DMS 273 (cell line): ENCODE results near the gene ARHGAP29.
A peak's percentile ranks its signal among the peaks of the same experiment; 100 is the strongest.

Experiments used
- DNase-seq: peaks from one replicate; lab custom pipeline; 2025; ENCODE audit not compliant: unreplicated experiment; lab: John Stamatoyannopoulos, UW

The ARHGAP29 gene, protein sequence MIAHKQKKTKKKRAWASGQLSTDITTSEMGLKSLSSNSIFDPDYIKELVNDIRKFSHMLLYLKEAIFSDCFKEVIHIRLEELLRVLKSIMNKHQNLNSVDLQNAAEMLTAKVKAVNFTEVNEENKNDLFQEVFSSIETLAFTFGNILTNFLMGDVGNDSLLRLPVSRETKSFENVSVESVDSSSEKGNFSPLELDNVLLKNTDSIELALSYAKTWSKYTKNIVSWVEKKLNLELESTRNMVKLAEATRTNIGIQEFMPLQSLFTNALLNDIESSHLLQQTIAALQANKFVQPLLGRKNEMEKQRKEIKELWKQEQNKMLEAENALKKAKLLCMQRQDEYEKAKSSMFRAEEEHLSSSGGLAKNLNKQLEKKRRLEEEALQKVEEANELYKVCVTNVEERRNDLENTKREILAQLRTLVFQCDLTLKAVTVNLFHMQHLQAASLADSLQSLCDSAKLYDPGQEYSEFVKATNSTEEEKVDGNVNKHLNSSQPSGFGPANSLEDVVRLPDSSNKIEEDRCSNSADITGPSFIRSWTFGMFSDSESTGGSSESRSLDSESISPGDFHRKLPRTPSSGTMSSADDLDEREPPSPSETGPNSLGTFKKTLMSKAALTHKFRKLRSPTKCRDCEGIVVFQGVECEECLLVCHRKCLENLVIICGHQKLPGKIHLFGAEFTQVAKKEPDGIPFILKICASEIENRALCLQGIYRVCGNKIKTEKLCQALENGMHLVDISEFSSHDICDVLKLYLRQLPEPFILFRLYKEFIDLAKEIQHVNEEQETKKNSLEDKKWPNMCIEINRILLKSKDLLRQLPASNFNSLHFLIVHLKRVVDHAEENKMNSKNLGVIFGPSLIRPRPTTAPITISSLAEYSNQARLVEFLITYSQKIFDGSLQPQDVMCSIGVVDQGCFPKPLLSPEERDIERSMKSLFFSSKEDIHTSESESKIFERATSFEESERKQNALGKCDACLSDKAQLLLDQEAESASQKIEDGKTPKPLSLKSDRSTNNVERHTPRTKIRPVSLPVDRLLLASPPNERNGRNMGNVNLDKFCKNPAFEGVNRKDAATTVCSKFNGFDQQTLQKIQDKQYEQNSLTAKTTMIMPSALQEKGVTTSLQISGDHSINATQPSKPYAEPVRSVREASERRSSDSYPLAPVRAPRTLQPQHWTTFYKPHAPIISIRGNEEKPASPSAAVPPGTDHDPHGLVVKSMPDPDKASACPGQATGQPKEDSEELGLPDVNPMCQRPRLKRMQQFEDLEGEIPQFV

DNA sequence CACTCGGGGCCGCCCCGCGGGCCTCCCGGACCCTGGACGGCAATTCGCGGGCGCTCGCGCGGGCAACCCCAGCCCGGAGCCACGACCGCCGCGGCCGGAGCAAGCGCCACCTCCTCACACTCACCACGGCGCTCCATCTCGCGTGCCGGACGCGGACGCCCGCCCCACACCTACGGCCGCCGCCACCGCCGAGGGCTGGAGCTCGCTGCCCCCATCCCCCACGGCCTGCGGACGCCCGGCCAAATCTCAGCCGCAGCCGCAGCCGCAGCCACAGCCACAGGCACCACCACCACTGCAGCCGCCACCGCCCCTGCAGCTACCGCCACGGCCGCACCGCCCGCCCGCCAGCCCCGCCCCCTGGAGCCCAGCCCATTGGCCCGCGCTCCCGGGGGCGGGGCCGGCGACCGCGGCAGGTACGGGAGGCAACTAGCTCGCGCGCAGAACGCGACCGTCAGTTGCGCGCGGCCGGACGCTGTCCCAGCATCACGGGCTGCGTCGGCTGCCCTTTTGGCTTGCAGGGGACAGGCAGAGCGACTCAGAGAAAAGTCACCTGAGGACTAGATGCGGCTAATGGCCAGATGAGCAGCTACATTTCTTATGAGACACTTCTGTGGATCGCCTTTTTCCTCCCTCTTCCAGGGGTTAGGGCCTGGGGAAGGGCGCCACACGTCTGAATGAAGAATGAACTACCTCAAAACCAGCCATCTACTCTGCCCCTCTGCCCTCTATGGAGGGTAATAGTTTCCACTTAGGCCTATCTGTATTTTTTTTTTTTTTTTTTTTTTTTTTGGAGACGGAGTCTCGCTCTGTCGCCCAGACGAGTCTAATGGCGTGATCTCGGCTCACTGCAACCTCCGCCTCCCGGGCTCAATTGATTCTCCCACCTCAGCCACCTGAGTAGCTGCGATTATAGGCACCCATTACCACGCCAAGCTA, at the start of gene ARHGAP29:
TSS of gene ARHGAP29 (minus strand) at position 294 of the 936 bp plus-strand sequence. CDS start 5,973 bp downstream, outside the sequence.
- peak; percentile 91 for DNase-seq

GRCh38 chr1:94286864-94287437, 49.6 kb upstream of the ARHGAP29 start:
- no peak for DNase-seq

- DNase-seq, result no peak
Measured at GRCh38 chr1:94285031-94285654, 47.8 kb upstream of the ARHGAP29 start.

DNA sequence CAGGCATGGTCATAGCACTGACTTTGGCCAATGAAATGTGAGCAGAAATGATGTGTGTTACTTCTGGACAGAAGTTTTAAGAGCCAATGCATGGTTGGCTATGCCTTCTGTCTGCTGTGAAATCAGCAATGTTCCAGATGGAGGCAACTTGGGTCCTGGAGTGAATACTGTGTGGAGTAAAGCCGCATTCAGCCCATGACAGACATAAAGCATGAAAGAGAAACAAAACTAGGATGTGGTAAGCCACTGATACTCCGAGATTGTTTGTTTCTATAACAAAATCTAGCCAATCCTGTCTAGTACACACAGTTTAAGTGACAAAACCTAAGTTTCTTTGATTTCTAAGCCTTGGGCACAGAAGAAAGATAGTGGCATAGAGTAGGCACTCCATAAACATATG, 47.1 kb upstream of the ARHGAP29 start:
- DNase-seq, result peak; percentile 13

- no peak for DNase-seq
Measured at GRCh38 chr1:94283462-94283861, 46.1 kb upstream of the ARHGAP29 start.

DNA sequence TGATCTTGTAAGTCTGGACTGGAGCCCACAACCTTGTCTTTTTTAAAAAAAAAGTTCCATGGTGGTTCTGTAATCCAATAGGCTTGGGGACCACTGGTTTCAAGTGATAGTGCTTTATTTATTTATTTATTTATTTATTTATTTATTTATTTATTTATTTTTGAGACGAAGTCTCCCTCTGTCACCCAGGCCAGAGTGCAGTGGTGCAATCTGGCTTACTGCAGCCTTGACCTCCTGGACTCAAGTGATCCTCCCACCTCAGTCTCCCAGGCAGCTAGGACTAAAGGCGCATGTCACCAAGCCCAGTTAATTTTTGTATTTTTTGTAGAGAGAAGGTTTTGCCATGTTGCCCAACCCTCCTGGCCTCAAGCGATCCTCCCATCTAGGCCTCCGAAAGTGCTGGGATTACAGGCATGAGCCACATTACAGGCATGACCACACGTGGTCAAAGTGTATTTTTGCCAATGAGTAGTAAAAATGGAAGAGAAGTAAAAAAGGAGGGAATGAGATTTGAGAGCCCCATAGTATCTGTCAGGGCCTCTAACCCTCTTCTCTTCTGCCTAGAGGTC, 44.8 kb upstream of the ARHGAP29 start:
- DNase-seq, result no peak

DNA sequence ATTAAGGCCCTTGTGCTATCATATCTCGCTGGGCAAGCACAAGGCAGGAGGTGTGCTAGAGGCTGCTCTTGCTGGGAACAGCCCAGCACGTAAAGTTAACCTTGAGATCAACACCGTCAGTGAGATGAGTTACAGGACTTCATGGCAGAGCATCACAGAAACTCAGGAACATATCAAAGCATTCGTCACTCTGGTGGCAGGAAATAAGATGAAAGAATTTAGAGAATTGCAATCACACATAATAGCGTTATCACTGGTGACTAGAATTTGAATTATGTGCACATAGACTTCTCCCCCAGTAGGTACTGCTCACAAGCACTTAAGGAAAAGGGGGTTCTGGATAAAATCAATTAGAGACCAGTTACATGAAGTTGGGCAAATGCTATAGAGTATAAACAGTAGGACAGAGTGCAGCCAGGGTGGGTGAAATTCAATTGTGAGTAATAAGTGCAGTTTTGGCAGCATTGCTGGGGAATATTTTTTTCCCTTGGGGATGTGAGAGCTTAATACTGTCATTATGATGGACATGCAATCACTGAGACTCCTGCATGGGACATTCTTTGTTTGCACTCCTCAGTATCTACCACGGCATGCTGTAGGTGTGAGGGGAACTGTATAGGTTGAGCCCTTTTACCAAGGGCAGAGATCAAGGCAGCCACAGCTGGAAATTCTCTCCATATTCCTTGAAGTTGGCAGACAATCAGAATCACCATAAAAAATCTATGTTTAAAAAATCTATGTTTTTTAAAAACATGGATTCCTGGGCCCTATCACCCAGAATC, 44.2 kb upstream of the ARHGAP29 start:
- DNase-seq, result no peak

GRCh38 chr1:94280541-94280940, 43.2 kb upstream of the ARHGAP29 start:
- DNase-seq, result no peak

GRCh38 chr1:94279462-94279861, 42.1 kb upstream of the ARHGAP29 start:
- DNase-seq, result no peak

DNA sequence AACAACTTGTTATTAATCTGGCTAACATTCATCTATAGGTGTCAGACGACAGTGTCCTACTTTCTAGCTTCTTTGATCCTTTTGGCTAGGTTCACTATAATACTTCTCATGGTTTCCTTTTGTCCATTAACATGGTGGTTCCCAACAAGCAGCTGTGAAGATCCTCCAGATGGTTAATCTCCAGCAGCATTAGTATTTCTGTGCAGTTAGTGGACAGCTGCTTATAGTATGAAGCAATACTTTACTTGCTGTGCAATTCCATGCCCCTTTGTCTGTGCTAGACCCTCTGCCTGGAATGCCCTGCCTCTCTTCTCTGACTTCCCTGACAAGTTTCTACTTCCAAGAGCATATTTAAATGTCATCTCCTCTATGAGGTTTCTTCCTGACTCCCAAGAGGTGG, 41.7 kb upstream of the ARHGAP29 start:
- peak; percentile 17 for DNase-seq

DNA sequence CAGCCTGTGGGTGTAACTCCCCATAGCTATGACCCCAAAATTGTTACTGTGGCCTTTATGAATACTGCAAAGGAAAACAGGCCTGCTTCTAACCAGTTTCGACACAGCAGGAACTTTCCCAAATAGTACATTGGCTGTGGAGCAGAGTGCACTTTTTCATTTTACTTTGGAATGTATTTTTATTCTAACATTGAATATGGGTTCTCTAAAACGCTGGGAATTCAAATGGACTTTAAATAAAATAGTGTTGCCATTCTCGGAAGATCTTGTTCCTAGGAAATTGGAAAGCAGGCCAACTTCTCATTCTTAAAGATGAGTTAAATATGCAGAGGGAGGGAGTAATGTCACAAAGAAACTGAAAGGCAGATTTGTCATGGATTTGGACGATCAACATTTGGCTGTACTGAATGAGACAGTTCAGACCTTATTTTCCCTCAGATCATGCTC, 39.6 kb upstream of the ARHGAP29 start:
- DNase-seq, result no peak

DNA sequence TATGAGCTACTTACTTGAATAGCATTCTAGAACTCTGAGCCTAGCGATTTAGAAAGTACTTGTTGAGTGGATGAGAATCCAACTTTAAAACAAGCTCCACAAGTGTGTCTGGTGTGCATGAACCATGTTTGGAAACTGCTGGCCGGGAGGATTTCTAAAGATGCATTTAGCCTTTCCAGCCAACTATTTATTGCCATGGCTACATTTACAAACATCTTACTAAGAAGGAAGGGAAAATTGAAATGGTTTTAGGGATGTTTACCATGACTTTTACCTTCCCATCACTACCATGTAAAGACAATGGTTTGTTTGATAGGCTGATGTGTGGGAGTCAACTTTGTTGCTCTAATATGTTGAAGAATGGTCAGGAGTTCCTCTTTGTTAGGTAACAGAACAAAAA, 37.7 kb upstream of the ARHGAP29 start:
- no peak for DNase-seq

DNA sequence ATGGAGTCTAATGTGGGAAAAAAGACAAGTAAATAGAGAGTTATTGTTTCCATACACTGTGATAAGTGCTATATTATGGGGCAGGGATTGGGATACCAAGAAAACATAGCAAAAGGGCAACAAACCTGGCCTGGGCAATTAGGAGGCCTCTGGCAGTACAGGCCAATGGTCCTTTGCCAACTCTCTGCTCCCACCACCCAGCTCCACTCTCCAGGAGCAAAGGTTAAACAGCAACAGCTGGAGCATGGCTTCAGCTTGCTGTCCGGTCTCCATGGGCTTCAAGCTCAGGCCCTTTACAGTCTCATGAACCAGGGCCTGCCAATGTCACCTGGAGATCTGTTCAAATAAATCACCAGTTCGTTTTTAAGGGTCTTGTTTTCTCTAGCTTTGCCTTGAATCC, 37.2 kb upstream of the ARHGAP29 start:
- no peak for DNase-seq

DNA sequence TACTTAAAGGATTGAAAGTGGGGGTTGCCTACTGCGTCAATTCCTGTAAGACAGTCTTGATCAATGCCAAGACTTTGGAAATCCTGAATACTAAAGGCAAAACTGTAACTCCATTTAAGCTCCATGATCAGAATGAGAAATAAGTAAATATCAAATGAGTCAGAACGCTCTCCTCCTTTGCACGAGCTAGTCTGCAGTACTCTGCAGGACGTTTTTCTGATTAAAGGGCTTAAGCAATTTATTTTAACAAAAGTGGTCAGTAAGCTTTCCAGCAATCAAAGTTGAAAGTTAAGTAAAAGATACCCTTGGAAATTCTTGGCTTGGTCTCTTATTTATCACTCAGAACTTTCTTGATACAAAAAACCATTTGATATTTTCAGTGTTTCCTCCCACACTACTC, 35.7 kb upstream of the ARHGAP29 start:
- DNase-seq, result no peak

- no peak for DNase-seq
Measured at GRCh38 chr1:94272388-94272787, 35.0 kb upstream of the ARHGAP29 start.

GRCh38 chr1:94271373-94271772, 34.0 kb upstream of the ARHGAP29 start:
- DNase-seq, result no peak

GRCh38 chr1:94270801-94271203, 33.4 kb upstream of the ARHGAP29 start:
- no peak for DNase-seq

DNA sequence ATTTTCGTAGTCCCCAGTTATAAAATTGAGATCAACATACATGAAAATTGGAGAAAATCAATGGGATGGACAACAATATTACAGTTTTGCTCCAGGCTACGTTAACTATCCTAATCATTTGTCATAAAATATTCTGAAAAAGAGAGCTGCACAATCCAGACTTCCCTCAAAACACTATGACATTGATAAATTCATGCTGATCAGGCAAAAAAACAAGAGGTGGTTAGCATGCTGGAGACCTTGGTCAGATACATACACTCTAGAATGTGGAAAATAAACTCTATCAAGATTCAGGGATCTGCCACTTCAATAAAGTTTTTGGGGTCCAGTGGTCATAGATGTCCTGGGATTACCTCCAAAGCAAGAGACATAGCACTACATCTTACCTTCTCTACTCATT, 32.5 kb upstream of the ARHGAP29 start:
- no peak for DNase-seq
